Medulla oblongata (tissue), 1 donor: Measurements from ENCODE around the gene GJC2.

ENCODE experiments used
- DNase-seq: peaks from one replicate; pipeline ENCODE4 v3.0.0-alpha.2; 2015; ENCODE audit errors: extremely low spot score

Gene GJC2

GRCh38 chr1:228190182-228190581 is 40.5 kb downstream of the GJC2 start:
- DNase-seq, result no peak

- DNase-seq, result no peak
Observed at GRCh38 chr1:228190778-228191177, 41.0 kb downstream of the GJC2 start.

GRCh38 chr1:228194436-228194835 is 44.7 kb downstream of the GJC2 start:
- DNase-seq, result no peak

- DNase-seq, result no peak
Observed at GRCh38 chr1:228194921-228195812, 45.4 kb downstream of the GJC2 start.

- no peak for DNase-seq
Observed at GRCh38 chr1:228197555-228198147, 47.9 kb downstream of the GJC2 start.

GRCh38 chr1:228198977-228199590 is 49.4 kb downstream of the GJC2 start:
- no peak for DNase-seq

- DNase-seq, result no peak
Observed at GRCh38 chr1:228204958-228205357, 55.2 kb downstream of the GJC2 start.

GRCh38 chr1:228205526-228206436 is 56.1 kb downstream of the GJC2 start:
- no peak for DNase-seq

GRCh38 chr1:228206582-228207351 is 57.0 kb downstream of the GJC2 start:
- no peak for DNase-seq

GRCh38 chr1:228207381-228207810 is 57.7 kb downstream of the GJC2 start:
- DNase-seq, result no peak

- DNase-seq, result no peak
Observed at GRCh38 chr1:228207851-228208821, 58.4 kb downstream of the GJC2 start, which contains the start of gene OBSCN. OBSCN (plus strand) TSS chr1:228208044; CDS start chr1:228211784, 3,740 bp downstream.

- no peak for DNase-seq
Observed at GRCh38 chr1:228208831-228209551, 59.3 kb downstream of the GJC2 start.
